Measurements from ENCODE around the gene ABHD10.

Gene ABHD10

DNA sequence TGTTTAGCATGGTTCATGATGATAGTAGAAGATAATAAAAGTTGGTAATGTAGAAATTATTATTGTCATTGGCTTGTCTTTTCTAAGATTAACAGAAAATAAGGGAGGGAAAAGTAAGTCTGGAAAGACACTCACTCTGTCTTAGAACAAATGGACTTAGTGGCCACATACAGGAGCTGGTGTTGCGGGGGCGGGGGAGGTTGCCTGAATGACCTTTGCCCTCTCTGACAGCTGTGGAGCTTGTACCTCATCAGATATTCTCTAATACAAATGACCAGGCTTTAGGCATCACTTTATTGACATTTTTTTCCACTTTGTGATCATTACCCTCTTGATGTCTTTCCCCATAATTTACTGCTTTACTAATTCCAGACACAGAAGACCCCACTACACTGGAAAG lies 25.8 kb downstream of the ABHD10 start:
- Histone ChIP-seq H3K9ac (no peak overlapping the region), H2AFZ (ENCODE audit: low read depth) (no peak overlapping the region), H3K4me1 (ENCODE audit: low read depth, poor library complexity, severe bottlenecking) (no peaks in the 10 kb centered on the region), H3K79me2 (ENCODE audit: insufficient read depth, low read depth) (no peaks in the 10 kb centered on the region), H3K27me3 (ENCODE audit: insufficient read depth, low read depth) (no peaks in the 10 kb centered on the region), H3K27ac (no peak overlapping the region), H4K20me1 (ENCODE audit: insufficient read depth) (no peaks in the 10 kb centered on the region), H3K4me3 (IDR thresholded peaks at IDR 0.05; ENCODE audit: insufficient read depth, low read depth, low read length) (no peak overlapping the region), H3K4me2 (no peak overlapping the region), H3K36me3 (ENCODE audit: insufficient read depth) (no peaks in the 10 kb centered on the region)
- TF ChIP-seq, protein P1, sequence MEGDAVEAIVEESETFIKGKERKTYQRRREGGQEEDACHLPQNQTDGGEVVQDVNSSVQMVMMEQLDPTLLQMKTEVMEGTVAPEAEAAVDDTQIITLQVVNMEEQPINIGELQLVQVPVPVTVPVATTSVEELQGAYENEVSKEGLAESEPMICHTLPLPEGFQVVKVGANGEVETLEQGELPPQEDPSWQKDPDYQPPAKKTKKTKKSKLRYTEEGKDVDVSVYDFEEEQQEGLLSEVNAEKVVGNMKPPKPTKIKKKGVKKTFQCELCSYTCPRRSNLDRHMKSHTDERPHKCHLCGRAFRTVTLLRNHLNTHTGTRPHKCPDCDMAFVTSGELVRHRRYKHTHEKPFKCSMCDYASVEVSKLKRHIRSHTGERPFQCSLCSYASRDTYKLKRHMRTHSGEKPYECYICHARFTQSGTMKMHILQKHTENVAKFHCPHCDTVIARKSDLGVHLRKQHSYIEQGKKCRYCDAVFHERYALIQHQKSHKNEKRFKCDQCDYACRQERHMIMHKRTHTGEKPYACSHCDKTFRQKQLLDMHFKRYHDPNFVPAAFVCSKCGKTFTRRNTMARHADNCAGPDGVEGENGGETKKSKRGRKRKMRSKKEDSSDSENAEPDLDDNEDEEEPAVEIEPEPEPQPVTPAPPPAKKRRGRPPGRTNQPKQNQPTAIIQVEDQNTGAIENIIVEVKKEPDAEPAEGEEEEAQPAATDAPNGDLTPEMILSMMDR (conservative IDR thresholded peaks at IDR 0.05; ENCODE audit: low read depth, low read length): no peak

DNA sequence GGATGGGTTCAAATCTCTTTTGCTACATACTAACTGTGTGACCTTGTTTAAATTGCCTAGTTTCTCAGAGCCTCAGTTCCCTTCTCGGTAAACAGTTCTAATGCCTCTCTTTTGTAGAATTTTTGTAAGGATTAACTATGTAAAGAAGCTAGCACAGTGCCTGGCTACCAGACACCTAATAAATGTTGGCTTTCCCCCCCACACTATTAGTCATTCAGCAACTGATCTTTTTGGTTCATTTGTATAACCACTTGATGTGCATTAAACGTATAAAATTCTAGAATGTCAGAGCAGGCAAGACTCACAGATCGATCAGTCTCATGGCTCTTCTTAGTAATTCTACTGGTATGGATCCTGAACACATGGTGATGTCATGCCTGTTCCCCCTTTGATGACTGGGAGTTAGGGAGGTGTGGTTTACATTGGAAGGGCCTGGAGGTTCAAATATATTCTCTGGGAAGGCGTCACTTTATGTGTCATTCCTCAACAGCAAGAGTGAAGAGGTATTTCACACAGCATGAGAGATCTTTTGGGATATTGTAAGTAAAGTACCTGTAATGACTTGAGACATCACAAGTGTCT lies 26.4 kb downstream of the ABHD10 start:
- Histone ChIP-seq H4K20me1 (ENCODE audit: insufficient read depth) (no peaks in the 10 kb centered on the region), H3K36me3 (ENCODE audit: insufficient read depth) (no peaks in the 10 kb centered on the region), H3K27me3 (ENCODE audit: insufficient read depth, low read depth) (no peaks in the 10 kb centered on the region), H3K9ac (no peak overlapping the region), H3K4me3 (IDR thresholded peaks at IDR 0.05; ENCODE audit: insufficient read depth, low read depth, low read length) (no peak overlapping the region), H2AFZ (ENCODE audit: low read depth) (no peak overlapping the region), H3K4me2 (no peak overlapping the region), H3K79me2 (ENCODE audit: insufficient read depth, low read depth) (no peaks in the 10 kb centered on the region), H3K27ac (no peak overlapping the region), H3K4me1 (ENCODE audit: low read depth, poor library complexity, severe bottlenecking) (no peaks in the 10 kb centered on the region)
- TF ChIP-seq, protein P1 (conservative IDR thresholded peaks at IDR 0.05; ENCODE audit: low read depth, low read length): no peak

DNA sequence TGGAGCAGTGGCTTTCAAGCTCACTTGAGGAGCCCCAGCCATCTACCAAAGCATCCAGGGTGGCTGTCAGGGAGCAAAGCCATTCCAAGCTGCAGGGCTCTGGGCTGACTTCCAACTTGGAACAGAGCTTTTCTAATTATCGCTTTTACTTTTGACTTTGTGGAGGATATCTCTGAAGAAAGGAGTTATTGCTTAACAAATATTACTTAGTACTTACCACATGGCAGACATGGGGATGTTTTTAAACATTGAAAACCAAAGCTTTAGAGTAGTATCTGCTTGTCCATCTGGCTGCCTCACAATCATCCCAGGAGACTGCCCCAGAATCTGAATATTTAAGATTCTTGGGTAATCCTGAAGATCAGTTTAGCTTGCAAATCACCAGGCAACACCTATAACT lies 28.8 kb downstream of the ABHD10 start:
- Histone ChIP-seq H4K20me1 (ENCODE audit: insufficient read depth) (no peaks in the 10 kb centered on the region), H3K4me1 (ENCODE audit: low read depth, poor library complexity, severe bottlenecking) (no peaks in the 10 kb centered on the region), H3K79me2 (ENCODE audit: insufficient read depth, low read depth) (no peaks in the 10 kb centered on the region), H2AFZ (ENCODE audit: low read depth) (no peak overlapping the region), H3K4me3 (IDR thresholded peaks at IDR 0.05; ENCODE audit: insufficient read depth, low read depth, low read length) (no peak overlapping the region), H3K36me3 (ENCODE audit: insufficient read depth) (no peaks in the 10 kb centered on the region), H3K9ac (no peak overlapping the region), H3K4me2 (no peak overlapping the region), H3K27me3 (ENCODE audit: insufficient read depth, low read depth) (no peaks in the 10 kb centered on the region), H3K27ac (no peak overlapping the region)
- TF ChIP-seq, protein P1 (conservative IDR thresholded peaks at IDR 0.05; ENCODE audit: low read depth, low read length): no peak

DNA sequence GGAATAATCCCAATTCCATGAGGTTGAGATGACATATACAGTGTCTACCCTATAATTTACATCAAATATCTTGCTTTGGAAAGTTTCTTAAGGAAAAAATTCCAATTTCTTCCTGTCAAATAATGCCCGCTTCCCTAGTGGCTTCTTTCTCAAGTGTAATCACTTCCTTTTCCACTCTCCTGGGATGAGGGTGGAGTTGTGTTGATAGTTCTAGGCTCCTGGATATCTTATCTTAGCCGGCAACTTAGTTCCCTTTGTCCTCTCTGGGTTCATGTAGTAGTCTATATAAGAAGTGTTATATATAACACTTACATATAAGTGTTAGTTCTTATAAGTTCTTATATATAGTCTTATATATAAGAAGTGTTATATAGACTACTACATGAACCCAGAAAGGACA lies 30.8 kb downstream of the ABHD10 start:
- Histone ChIP-seq H3K4me3 (IDR thresholded peaks at IDR 0.05; ENCODE audit: insufficient read depth, low read depth, low read length) (no peak overlapping the region), H3K4me2 (no peak overlapping the region), H3K36me3 (ENCODE audit: insufficient read depth) (no peaks in the 10 kb centered on the region), H3K27ac (no peak overlapping the region), H3K27me3 (ENCODE audit: insufficient read depth, low read depth) (no peaks in the 10 kb centered on the region), H3K4me1 (ENCODE audit: low read depth, poor library complexity, severe bottlenecking) (no peaks in the 10 kb centered on the region), H2AFZ (ENCODE audit: low read depth) (no peak overlapping the region), H3K9ac (no peak overlapping the region), H3K79me2 (ENCODE audit: insufficient read depth, low read depth) (no peaks in the 10 kb centered on the region), H4K20me1 (ENCODE audit: insufficient read depth) (no peaks in the 10 kb centered on the region)
- TF ChIP-seq, protein P1 (conservative IDR thresholded peaks at IDR 0.05; ENCODE audit: low read depth, low read length): no peak

Data from KMS-11 (cell line).